Mesenchymal stem cell (in vitro differentiated cells and primary cell): ENCODE results near the gene PCDH20.

ENCODE experiments used
- DNase-seq: peaks from one replicate; pipeline ENCODE4 v3.0.0-alpha.2; 2013
- H2AFZ ChIP-seq: one replicate; pipeline ENCODE4 v1.6.1; 2013; ENCODE audit warnings: low read depth, mild to moderate bottlenecking, control low read depth, inconsistent platforms, low read length, moderate library complexity
- H2AK5ac ChIP-seq: 2 replicates; pipeline ENCODE4 v1.6.1; 2013; ENCODE audit warnings: low read length, moderate library complexity, mild to moderate bottlenecking, inconsistent platforms; ENCODE audit not compliant: severe bottlenecking
- H2BK120ac ChIP-seq: one replicate; pipeline ENCODE4 v1.6.1; 2013; ENCODE audit warnings: low read depth, mild to moderate bottlenecking, inconsistent platforms, low read length, moderate library complexity
- H2BK12ac ChIP-seq, 2 experiments: one replicate each; pipeline ENCODE4 v1.6.1; 2013; ENCODE audit warnings: inconsistent platforms in 2 of 2, low read length in 2 of 2, mild to moderate bottlenecking in 2 of 2, moderate library complexity in 2 of 2, control low read depth in 1 of 2
- H2BK15ac ChIP-seq: one replicate; pipeline ENCODE4 v1.6.1; 2013; ENCODE audit warnings: mild to moderate bottlenecking, low read depth, inconsistent platforms; ENCODE audit not compliant: poor library complexity, severe bottlenecking
- H2BK5ac ChIP-seq: 2 replicates; pipeline ENCODE4 v1.6.1; 2013; ENCODE audit warnings: low read depth, mild to moderate bottlenecking, low read length, control low read depth, inconsistent platforms; ENCODE audit not compliant: poor library complexity, severe bottlenecking
- H3K14ac ChIP-seq, 2 experiments: one replicate each; pipeline ENCODE4 v1.6.1; 2013; ENCODE audit warnings: inconsistent platforms in 2 of 2, low read length in 2 of 2, control low read depth in 1 of 2, mild to moderate bottlenecking in 1 of 2, moderate library complexity in 1 of 2
- H3K18ac ChIP-seq, 2 experiments: one replicate each; pipeline ENCODE4 v1.6.1; 2013; ENCODE audit warnings: inconsistent platforms in 2 of 2, low read length in 2 of 2, control low read depth in 1 of 2, low read depth in 1 of 2, mild to moderate bottlenecking in 1 of 2
- H3K23ac ChIP-seq, 2 experiments: one replicate each; pipeline ENCODE4 v1.6.1; 2013; ENCODE audit warnings: inconsistent platforms in 2 of 2, low read length in 2 of 2, mild to moderate bottlenecking in 2 of 2, moderate library complexity in 2 of 2, control low read depth in 1 of 2
- H3K27ac ChIP-seq: 2 replicates; pipeline ENCODE4 v1.5.1; 2013; ENCODE audit warnings: mild to moderate bottlenecking, moderate library complexity, low read length, control low read depth, inconsistent platforms; ENCODE audit not compliant: poor library complexity, severe bottlenecking
- H3K27me3 ChIP-seq, 2 experiments: 2 replicates each; pipeline versions ENCODE4 v1.6.1 to v1.7.0; 2013; ENCODE audit warnings: low read length in 2 of 2, mild to moderate bottlenecking in 2 of 2, moderate library complexity in 2 of 2, control low read depth in 1 of 2, inconsistent platforms in 1 of 2; ENCODE audit not compliant: control insufficient read depth in 1 of 2, insufficient read depth in 1 of 2
- H3K36me3 ChIP-seq, 2 experiments: 2 replicates each; pipeline versions ENCODE4 v1.6.1 to v1.7.0; 2013; ENCODE audit warnings: low read length in 2 of 2, control low read depth in 1 of 2, inconsistent platforms in 1 of 2, low read depth in 1 of 2, mild to moderate bottlenecking in 1 of 2; ENCODE audit not compliant: insufficient read depth in 2 of 2, control insufficient read depth in 1 of 2
- H3K4ac ChIP-seq, 2 experiments: one replicate each; pipeline ENCODE4 v1.6.1; 2013; ENCODE audit warnings: inconsistent platforms in 2 of 2, low read length in 2 of 2, mild to moderate bottlenecking in 2 of 2, moderate library complexity in 2 of 2, control low read depth in 1 of 2, low read depth in 1 of 2
- H3K4me1 ChIP-seq: 2 replicates; pipeline ENCODE4 v1.6.1; 2013; ENCODE audit warnings: low read depth, low read length, control low read depth; ENCODE audit not compliant: control insufficient read depth, insufficient read depth
- H3K4me2 ChIP-seq: 2 replicates; pipeline ENCODE4 v1.6.1; 2013; ENCODE audit warnings: low read length, mild to moderate bottlenecking, inconsistent platforms; ENCODE audit not compliant: poor library complexity, severe bottlenecking
- H3K4me3 ChIP-seq, 2 experiments: 2 replicates each; pipeline versions ENCODE4 v1.5.1 to v1.7.0; 2013; ENCODE audit warnings: low read length in 2 of 2, mild to moderate bottlenecking in 2 of 2, control low read depth in 1 of 2, low read depth in 1 of 2; ENCODE audit not compliant: insufficient read depth in 1 of 2
- H3K79me1 ChIP-seq: replicated peaks from 2 replicates; pipeline ENCODE4 v1.6.1; 2013; ENCODE audit warnings: mild to moderate bottlenecking, control low read depth, low read length, inconsistent platforms; ENCODE audit not compliant: poor library complexity, severe bottlenecking
- H3K9ac ChIP-seq: 2 replicates; pipeline ENCODE4 v1.7.0; 2013; ENCODE audit warnings: mild to moderate bottlenecking, low read length, moderate library complexity
- H3K9me3 ChIP-seq: 2 replicates; pipeline ENCODE4 v1.7.0; 2013; ENCODE audit warnings: mild to moderate bottlenecking, low read length; ENCODE audit not compliant: control insufficient read depth
- H4K8ac ChIP-seq: one replicate; pipeline ENCODE4 v1.6.1; 2013; ENCODE audit warnings: inconsistent platforms, mild to moderate bottlenecking, low read length, moderate library complexity
- H4K91ac ChIP-seq: one replicate; pipeline ENCODE4 v1.6.1; 2013; ENCODE audit warnings: mild to moderate bottlenecking, low read length, inconsistent platforms
- WGBS: methylation state at CpG from one replicate; pipeline ENCODE4 v1.1.7; 2013; ENCODE audit warnings: mixed read lengths; 5-methylcytosine and 5-hydroxymethylcytosine counted together

The PCDH20 gene

DNA sequence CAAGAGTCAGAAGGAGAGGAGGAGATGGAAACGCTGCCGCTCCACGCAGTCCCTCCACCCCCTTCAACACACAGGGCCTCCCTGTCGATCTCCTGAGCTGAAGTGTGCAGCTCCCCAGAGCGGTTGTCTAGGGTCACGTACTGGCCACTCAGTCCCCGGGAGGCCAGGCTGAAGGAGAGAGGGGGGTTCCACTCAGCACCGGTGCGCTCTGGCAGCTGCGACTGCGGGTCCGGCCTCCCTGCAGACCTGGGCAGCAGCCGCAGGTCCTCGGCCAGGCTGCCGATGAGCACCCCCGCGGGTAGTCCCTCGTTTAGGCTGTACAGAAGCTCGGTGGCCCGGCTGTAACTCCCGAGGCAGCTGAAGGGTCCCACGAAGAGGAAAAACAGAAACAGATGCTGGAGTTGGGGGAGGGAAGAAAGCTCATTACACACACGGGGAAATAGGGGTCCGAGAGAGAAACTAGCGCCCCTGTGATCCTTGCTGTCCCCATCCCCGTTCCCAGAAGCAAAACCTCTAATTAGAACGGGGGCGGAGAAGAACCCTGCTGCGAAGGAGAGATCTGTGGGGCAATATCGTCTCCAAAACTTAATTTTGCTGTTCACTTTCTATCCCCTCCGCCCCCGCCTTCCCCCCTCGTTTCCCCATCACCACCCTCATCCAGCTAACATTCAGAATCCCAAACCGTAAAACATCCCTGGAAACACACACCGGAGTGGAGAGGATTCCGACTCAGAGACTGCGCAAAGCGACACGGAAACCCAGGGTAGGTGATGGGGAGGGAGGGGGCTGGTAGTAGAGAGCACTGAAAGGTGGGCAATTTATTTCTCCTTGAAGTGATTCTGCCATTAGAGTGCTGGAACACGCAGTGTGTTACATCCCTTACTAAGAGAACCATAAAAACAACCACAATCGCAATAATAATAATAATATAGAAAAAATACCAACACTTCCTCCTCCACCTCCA is 1.8 kb downstream of the PCDH20 start:
- H3K27me3 ChIP-seq = peaks cover 22 to 60% of the 10 kb centered on the region in 2 experiments
- H2BK12ac ChIP-seq = no peak overlapping the region
- H3K4ac ChIP-seq = no peak overlapping the region
- no peak overlapping the region for H3K23ac ChIP-seq
- no peak overlapping the region for H3K27ac ChIP-seq
- H3K9ac ChIP-seq = no peak overlapping the region
- no peak overlapping the region for H2AFZ ChIP-seq
- no peak overlapping the region for H2AK5ac ChIP-seq
- peak overlapping the region; percentile 57 to 58 for H3K4me3 ChIP-seq
- no peaks in the 10 kb centered on the region for H3K36me3 ChIP-seq
- no peak overlapping the region for H2BK120ac ChIP-seq
- peak overlapping the region; percentile 15 for H4K91ac ChIP-seq
- no peak overlapping the region for H4K8ac ChIP-seq
- H3K14ac ChIP-seq = no peak overlapping the region
- 3% methylated on average over 29 of the region's 41 CpGs for WGBS
- H3K79me1 ChIP-seq = no peaks in the 10 kb centered on the region
- no peak overlapping the region for H3K18ac ChIP-seq
- H3K4me2 ChIP-seq = peak overlapping the region; percentile 99
- H2BK5ac ChIP-seq = no peak overlapping the region
- no peak for DNase-seq
- no peaks in the 10 kb centered on the region for H3K9me3 ChIP-seq
- peaks cover 11% of the 10 kb centered on the region for H3K4me1 ChIP-seq
- H2BK15ac ChIP-seq = no peak overlapping the region

DNA sequence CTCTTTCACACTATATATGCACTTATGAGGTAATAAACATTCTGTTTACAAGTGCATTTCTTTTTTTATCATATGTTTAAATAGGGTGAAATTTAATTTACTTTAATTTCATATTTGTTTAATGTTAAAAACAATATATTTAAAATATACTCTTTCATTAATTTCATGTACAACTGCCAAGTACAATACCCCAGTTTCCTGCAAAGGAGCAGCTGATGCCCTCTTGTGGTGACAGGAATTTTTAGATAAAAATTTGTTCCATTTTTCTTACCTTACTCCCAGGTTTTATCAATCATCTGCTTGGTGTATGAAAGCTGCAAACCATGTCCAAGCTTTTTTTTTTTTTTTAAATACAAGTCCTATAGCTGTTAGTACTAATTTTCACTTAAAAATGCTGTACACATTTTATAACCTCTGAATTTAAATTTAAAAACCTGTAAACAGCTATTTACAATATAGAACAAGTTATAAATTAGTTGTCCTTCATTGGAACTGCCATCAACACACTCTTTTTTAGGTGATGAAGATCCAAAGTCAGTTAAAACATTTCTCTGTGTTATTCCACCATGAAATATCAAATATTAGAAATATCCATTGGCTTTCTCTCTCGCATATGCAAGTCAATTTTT is 4.9 kb downstream of the PCDH20 start:
- Histone ChIP-seq H3K4me2 (no peak overlapping the region), H2BK120ac (no peak overlapping the region), H2AK5ac (no peak overlapping the region), H3K23ac (no peak overlapping the region), H3K4me3 (no peak overlapping the region), H2BK15ac (no peak overlapping the region), H3K18ac (no peak overlapping the region), H2AFZ (no peak overlapping the region), H2BK12ac (no peak overlapping the region), H3K79me1 (no peaks in the 10 kb centered on the region), H4K8ac (no peak overlapping the region), H3K27ac (no peak overlapping the region), H3K9me3 (no peaks in the 10 kb centered on the region), H3K27me3 (peaks cover 22 to 48% of the 10 kb centered on the region in 2 experiments), H3K4me1 (peaks cover 11% of the 10 kb centered on the region), H3K36me3 (no peaks in the 10 kb centered on the region), H3K4ac (no peak overlapping the region), H2BK5ac (no peak overlapping the region), H4K91ac (no peak overlapping the region), H3K9ac (no peak overlapping the region), H3K14ac (no peak overlapping the region)
- WGBS = 92% methylated on average over 1 of the region's 1 CpG
- DNase-seq = peak; percentile 8

DNA sequence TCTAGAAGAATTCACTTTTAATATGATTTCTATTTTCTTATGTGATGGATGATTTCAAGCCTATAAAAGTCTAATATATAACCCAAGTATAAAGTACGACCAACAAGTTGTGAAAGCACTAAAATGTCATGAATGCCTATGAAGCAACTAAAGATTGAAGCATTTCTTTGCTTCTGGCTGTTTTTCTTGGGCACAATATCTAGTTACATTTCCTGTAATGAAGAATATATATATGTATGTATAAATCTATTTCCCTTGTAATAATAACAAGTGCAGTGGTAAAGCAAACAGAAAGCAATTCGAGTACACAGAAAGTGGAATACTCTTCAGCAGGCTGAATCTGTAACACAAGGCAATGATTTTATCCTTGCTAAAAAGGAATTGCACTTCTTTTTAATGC is 5.4 kb downstream of the PCDH20 start:
- no peak overlapping the region for H3K9ac ChIP-seq
- no peak overlapping the region for H2AFZ ChIP-seq
- H2BK120ac ChIP-seq = no peak overlapping the region
- H3K14ac ChIP-seq = no peak overlapping the region
- no peak overlapping the region for H3K4me3 ChIP-seq
- H4K91ac ChIP-seq = no peak overlapping the region
- no peak overlapping the region for H2AK5ac ChIP-seq
- H3K18ac ChIP-seq = no peak overlapping the region
- H3K36me3 ChIP-seq = no peaks in the 10 kb centered on the region
- no peak overlapping the region for H3K4me2 ChIP-seq
- H3K4ac ChIP-seq = no peak overlapping the region
- no peak overlapping the region for H3K27ac ChIP-seq
- H2BK15ac ChIP-seq = no peak overlapping the region
- H3K27me3 ChIP-seq = peaks cover 22 to 43% of the 10 kb centered on the region in 2 experiments
- H3K79me1 ChIP-seq = no peaks in the 10 kb centered on the region
- H4K8ac ChIP-seq = no peak overlapping the region
- no peak overlapping the region for H2BK12ac ChIP-seq
- 0% methylated on average over 1 of the region's 2 CpGs for WGBS
- no peaks in the 10 kb centered on the region for H3K9me3 ChIP-seq
- H2BK5ac ChIP-seq = no peak overlapping the region
- no peak for DNase-seq
- H3K23ac ChIP-seq = no peak overlapping the region
- peaks cover 10% of the 10 kb centered on the region for H3K4me1 ChIP-seq

DNA sequence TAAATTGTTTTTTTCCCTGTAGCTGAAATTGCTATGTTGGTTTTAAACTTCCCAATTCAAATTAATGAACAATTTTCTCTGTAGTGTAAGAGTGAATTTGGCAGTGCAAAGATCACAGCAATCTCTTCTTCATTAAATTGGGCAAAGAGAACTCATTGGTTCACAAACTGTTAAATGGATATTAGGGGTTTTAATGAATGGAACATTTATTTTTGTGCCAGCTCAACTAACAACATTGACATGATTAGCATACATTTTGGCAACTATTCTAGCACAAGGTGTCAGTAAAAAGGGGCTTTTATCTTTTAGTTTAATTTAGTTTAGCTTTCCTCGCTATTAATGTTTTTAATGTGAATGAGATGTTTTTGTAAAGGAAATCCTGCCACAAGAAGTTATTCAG is 7.1 kb downstream of the PCDH20 start:
- peaks cover 4% of the 10 kb centered on the region for H3K4me1 ChIP-seq
- H3K36me3 ChIP-seq = no peaks in the 10 kb centered on the region
- H2BK120ac ChIP-seq = no peak overlapping the region
- H3K4me2 ChIP-seq = no peak overlapping the region
- H3K9me3 ChIP-seq = no peaks in the 10 kb centered on the region
- no peak overlapping the region for H3K4me3 ChIP-seq
- no peak overlapping the region for H4K8ac ChIP-seq
- H3K27me3 ChIP-seq = peaks cover 14 to 26% of the 10 kb centered on the region in 2 experiments
- H3K9ac ChIP-seq = no peak overlapping the region
- no peak overlapping the region for H3K23ac ChIP-seq
- no peak overlapping the region for H4K91ac ChIP-seq
- H2BK12ac ChIP-seq = no peak overlapping the region
- no peak overlapping the region for H3K14ac ChIP-seq
- no peak overlapping the region for H2AK5ac ChIP-seq
- no peak overlapping the region for H2BK5ac ChIP-seq
- no peak overlapping the region for H3K4ac ChIP-seq
- no peak overlapping the region for H3K18ac ChIP-seq
- WGBS = no CpG with 5 or more reads among the region's 1 CpG
- DNase-seq = no peak
- no peak overlapping the region for H3K27ac ChIP-seq
- no peak overlapping the region for H2BK15ac ChIP-seq
- no peaks in the 10 kb centered on the region for H3K79me1 ChIP-seq
- no peak overlapping the region for H2AFZ ChIP-seq
